ENCODE results near the gene CDC42BPA.

The CDC42BPA gene

DNA sequence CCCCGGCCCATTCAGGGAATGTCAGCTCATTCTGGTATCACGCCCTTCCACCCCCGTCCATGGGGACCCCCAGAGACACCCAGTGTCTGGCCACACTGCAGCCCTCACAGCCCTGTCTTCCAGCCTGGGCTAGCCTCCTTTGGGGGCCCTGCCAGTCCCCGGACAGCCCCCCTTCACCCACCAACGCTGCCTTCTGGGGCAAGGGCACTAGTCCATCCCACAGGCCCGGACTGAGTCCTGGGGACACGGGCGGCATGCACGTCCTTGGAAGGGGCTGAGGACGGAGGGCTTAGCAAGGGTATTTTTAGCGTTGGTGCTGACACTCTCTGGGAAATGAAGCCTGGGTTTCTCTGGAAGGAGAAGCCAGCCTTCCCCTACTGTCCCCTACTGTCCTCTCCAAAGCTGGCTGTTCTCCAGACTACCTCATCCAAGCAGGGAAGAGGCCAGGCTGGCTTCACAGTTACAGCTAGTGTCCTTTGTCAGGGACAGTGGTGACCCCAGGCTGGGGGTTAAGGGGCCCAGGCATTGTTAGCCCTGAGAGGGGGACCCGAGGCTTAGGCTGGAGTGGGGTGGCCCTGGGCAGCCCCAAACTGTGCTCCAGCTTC, 338.7 kb downstream of the CDC42BPA start:
- DNase-seq (no peak), ATAC-seq (no peak)
- H3K4me3 Mint-ChIP-seq: no peak overlapping the region
- no peaks in the 10 kb centered on the region for H3K27me3 Mint-ChIP-seq
- H3K4me1 Mint-ChIP-seq: no peaks in the 10 kb centered on the region
- H3K27ac Mint-ChIP-seq: no peak overlapping the region
- H3K9me3 Mint-ChIP-seq: no peaks in the 10 kb centered on the region

DNA sequence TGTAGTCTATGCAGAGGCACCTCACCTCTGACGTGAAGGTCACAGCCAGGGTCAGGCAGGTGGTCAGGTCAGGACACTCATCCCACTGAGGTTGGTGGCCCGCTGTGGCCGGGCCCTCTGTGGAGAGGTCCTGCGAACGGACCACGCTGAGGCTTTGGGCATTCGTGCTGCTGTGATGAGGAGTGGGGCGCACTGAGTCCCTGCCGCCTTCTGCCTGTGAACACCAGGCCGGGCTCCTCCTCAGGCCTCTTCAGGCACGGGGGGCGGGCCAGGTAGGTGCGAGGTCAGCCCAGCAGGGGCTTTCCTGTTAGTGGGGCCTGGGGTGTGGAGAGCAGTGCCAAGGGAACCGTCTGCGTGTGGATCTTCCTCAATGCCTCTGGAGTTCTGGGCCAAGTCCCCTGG, 339.2 kb downstream of the CDC42BPA start:
- Mint-ChIP-seq H3K27me3 (no peaks in the 10 kb centered on the region), H3K27ac (peak overlapping the region in 1 of 2 donors; percentile 15), H3K4me3 (no peak overlapping the region), H3K4me1 (no peaks in the 10 kb centered on the region), H3K9me3 (no peaks in the 10 kb centered on the region)
- DNase-seq (no peak), ATAC-seq (no peak)

DNA sequence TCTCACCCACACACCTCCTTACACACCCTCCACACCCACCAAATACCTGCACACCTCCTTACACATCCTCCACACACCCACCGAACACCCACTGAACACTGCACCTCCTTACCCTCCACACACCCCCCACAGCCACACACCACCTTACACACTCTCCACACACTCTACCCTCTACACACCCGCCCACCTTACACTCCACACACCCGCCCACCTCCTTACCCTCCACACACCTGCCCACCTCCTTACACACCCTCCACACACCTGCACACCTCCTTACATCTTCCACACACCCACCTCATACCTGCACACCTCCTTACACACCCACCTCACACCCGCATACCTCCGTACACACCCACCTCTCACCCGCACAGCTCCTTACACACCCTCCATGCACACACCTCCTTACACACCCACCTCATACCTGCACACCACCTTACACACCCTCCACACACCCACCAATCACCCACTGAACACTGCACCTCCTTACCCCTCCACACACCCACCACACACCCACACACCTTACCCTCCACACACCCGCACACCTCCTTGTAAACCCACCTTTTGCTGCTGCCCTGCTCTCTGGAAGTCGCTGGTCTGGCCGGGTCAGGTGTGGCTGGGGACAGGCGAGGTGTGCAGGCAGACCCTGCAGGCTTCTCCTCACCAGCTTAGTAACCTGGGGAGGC, 339.7 kb downstream of the CDC42BPA start:
- Mint-ChIP-seq H3K27me3 (no peaks in the 10 kb centered on the region), H3K4me1 (no peaks in the 10 kb centered on the region), H3K4me3 (no peak overlapping the region), H3K27ac (peak overlapping the region in 1 of 2 donors; percentile 15), H3K9me3 (no peaks in the 10 kb centered on the region)
- no peak for DNase-seq
- ATAC-seq: peak; percentile 23

DNA sequence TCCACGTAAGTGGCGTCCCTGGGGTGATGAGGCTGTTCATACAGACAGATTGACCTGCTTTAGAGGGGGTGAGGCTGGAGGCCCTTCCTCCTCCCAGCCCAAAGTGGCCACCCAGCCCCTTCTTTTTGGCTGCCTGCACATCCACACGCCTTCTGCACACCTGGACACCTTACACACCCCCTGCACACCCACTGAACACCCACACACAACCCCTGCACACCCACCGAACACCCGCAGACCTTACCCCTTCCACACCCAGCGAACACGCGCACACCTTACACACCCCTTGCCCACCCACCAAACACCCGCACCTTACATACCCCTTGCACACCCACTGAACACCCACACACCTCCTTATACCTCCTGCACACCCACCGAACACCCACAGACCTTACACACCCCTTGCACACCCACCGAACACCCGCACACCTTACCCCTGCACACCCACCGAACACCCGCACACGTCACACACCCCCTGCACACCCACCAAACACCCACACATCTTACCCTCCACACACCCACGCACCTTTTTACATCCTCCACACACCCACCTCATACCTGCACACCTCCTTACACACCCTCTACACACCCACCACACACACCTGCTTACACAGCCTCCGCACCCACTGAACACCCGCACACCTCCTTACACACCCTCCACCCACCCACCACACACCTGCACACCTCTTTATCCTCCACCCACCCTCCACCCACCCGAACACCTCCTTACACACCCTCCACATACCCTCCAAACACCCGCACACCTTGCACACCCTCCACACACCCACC, 340.5 kb downstream of the CDC42BPA start:
- peak overlapping the region in 1 of 2 donors; percentile 87 for H3K27ac Mint-ChIP-seq
- no peaks in the 10 kb centered on the region for H3K4me1 Mint-ChIP-seq
- no peaks in the 10 kb centered on the region for H3K9me3 Mint-ChIP-seq
- ATAC-seq (peak; percentile 6), DNase-seq (no peak)
- H3K4me3 Mint-ChIP-seq: no peak overlapping the region
- H3K27me3 Mint-ChIP-seq: no peaks in the 10 kb centered on the region

DNA sequence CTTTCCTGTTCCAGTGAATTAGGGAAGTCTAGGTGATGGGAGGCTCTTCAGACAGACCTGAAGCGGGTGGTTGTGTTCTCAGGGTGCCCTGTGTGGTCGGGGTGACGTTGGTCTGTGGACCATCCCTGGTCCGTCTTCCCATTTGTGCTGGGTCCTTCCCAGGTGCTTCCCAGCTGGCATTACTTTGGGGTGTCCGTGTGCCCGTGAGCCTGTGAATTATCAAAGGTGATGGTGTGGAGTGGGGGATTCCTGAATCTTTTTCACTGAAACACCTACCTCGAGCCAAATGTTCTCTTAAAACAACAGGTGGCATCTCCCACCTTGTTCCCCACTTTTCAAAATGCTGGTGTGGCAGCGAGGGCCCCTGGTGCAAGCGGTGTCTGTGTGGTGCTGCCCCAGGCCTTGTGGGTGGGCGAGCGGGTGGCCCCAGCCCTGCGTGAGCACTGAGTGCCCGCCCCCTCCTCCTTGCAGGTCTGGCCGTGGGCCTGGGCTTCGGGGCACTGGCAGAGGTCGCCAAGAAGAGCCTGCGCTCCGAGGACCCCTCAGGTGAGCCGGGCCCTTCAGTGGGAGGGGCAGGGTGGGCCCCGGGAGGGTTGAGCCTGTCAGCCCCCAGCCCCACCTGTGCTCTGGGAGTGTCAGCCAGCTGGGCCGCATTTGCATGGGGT, 341.2 kb downstream of the CDC42BPA start:
- H3K4me1 Mint-ChIP-seq: no peaks in the 10 kb centered on the region
- H3K4me3 Mint-ChIP-seq: no peak overlapping the region
- H3K27me3 Mint-ChIP-seq: no peaks in the 10 kb centered on the region
- DNase-seq (no peak), ATAC-seq (no peak)
- no peak overlapping the region for H3K27ac Mint-ChIP-seq
- peaks cover 0 to under 1% of the 10 kb centered on the region in 2 donors for H3K9me3 Mint-ChIP-seq

DNA sequence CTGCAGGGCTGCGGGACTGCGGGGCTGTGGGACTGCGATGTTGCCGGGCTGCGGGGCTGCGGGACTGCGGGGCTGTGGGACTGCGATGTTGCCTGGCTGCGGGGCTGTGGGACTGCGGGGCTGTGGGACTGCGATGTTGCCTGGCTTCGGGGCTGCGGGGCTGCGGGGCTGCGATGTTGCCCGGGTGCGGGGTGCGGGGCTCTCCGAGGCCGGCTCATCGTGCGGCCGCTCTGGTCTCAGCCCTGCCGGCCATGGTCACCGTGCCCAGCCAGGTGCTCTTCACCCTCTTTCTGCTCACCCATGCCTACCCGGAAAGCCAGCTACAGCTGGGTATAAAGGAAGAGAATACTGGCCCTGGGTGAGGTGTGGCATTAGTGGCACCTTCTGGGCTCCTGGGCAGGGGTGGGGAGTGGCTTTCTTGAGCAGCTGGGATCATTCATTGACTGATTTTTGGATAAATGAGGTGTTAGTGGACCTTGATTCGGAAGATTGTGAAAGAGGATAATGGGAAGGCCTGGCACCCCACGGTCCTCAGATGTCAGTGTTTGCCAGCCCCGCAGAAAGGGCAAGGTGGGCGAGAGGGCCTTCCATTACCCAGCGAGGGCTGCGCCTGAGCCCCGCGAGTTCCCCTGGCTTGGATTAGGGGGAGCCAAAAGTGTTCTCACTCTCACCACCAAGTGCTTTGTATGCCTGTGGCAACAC, 341.9 kb downstream of the CDC42BPA start:
- no peak for ATAC-seq
- H3K27ac Mint-ChIP-seq: no peak overlapping the region
- H3K4me1 Mint-ChIP-seq: no peaks in the 10 kb centered on the region

DNA sequence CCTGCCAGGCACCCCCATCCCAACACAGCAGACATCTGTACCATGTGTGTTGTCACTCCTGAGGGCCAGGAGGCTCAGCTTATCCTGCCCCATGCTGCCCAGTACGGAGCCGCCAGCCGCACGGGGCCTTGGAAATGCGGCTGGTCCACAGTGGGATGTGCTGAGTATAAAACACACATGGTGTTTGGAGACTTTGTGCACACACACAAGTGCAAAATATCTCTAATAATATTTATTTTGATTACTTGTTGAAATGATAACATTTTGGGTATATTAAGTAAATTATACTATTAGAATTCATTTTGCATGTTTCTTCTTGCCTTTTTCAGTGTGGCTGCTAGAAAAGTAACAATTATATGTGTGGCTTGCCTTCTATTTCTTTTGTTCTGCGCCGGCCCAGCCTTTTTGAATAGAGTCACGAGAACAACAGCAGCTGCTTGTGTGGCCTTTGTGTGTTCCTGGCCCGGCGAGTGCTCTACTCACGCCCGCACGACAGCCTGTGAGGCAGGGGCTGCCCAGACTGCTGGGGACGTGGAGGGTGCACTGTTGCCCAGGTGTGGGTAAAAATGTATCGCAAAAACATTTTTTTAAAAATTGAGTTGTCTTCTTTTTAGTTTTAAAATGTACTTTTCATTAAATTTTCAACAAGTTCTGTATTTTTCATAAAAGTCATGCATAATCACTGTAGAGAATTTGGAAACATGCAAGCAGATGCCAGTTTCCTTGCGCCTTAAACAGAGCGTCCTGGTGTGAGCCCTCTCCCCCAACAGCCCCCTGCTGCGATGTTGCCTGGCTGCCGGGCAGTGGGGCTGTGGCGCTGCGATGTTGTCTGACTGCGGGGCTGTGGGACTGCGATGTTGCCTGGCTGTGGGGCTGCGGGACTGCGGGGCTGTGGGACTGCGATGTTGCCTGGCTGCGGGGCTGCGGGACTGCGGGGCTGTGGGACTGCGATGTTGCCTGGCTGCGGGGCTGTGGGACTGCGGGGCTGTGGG, 342.7 kb downstream of the CDC42BPA start:
- Mint-ChIP-seq H3K27ac (no peak overlapping the region), H3K4me3 (no peak overlapping the region), H3K9me3 (peaks cover 7 to 8% of the 10 kb centered on the region in 2 donors), H3K4me1 (no peaks in the 10 kb centered on the region), H3K27me3 (no peaks in the 10 kb centered on the region)
- ATAC-seq (no peak), DNase-seq (no peak)

More for the DNA sequence above, 341.9 kb downstream of the CDC42BPA start:
- H3K27me3 Mint-ChIP-seq: no peaks in the 10 kb centered on the region
- H3K9me3 Mint-ChIP-seq: peaks cover 6 to 7% of the 10 kb centered on the region in 2 donors
- H3K4me3 Mint-ChIP-seq: no peak overlapping the region
- DNase-seq: no peak

DNA sequence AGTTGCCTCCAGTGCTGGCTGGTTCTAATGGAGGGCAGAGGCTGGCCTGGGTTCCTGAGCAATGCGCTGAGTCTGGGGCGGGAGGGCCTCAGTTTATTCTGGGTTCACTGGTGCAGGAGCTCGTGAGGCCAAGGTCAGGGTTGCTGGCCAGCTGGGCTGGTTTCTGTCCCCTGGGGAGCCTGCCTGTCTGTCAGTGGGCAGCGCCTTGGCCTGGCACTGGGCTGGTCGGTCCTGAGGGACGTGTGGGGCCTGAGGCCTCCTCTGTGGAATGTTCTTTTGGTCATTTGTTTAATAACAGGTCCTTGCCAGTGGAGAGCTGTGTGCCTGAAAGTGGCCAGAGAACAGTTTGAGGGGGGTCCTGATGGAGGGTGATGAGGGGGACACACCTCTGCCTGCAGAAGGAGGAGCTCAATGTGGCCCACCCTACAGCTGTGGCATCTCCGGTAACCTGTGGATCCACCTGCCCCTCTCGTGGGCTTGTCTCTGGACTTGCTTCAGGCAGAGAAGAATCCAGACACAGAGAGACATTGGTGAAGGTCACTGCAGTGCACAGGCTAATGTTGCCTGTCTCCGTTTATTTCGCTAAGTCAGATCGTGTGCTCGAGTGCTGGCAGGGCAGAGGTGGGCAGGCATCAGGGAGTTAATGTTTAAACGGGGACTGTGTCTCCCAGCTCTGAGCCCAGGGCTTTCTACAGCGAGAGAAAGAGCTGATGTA, 343.6 kb downstream of the CDC42BPA start:
- peaks cover 7 to 8% of the 10 kb centered on the region in 2 donors for H3K9me3 Mint-ChIP-seq
- ATAC-seq (no peak), DNase-seq (no peak)
- peak overlapping the region; percentile 47 to 77 for H3K27ac Mint-ChIP-seq
- no peaks in the 10 kb centered on the region for H3K4me1 Mint-ChIP-seq
- no peaks in the 10 kb centered on the region for H3K27me3 Mint-ChIP-seq
- no peak overlapping the region for H3K4me3 Mint-ChIP-seq

DNA sequence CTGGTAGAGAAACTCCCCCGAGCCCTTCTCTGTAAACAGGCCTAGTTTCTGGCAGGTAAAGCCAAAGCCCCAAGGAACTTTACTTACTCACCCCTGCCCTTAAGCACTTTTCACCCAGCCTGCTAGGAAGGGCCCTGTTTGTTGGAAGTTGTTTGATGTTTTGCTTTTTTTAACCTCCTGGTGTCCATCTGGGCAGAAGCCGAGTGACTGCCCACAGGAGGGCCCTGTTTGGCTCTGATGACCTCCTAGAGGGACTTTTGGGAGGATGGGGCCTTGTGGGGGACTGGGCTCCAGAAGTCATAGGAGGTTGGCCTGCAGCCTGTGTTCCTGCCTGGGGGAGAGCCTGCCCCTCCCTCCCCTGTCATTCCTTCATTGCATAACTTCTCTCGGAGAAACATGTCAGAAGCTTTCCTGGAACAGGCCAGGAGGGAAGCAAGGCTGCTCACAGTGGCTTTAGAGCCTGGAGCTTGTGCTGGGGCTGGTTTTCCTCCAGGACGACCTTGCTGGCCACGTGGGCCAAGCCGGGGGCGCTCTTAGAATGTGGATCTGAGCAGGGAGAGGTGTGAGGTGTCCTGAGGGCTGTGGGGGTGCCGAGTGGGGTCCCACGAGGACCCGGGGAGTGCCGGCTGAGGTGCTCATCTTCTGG, 344.3 kb downstream of the CDC42BPA start:
- no peak overlapping the region for H3K4me3 Mint-ChIP-seq
- H3K9me3 Mint-ChIP-seq: peaks cover 7 to 8% of the 10 kb centered on the region in 2 donors
- H3K27me3 Mint-ChIP-seq: no peaks in the 10 kb centered on the region
- peak overlapping the region; percentile 50 to 77 for H3K27ac Mint-ChIP-seq
- ATAC-seq (no peak), DNase-seq (no peak)
- H3K4me1 Mint-ChIP-seq: no peaks in the 10 kb centered on the region

DNA sequence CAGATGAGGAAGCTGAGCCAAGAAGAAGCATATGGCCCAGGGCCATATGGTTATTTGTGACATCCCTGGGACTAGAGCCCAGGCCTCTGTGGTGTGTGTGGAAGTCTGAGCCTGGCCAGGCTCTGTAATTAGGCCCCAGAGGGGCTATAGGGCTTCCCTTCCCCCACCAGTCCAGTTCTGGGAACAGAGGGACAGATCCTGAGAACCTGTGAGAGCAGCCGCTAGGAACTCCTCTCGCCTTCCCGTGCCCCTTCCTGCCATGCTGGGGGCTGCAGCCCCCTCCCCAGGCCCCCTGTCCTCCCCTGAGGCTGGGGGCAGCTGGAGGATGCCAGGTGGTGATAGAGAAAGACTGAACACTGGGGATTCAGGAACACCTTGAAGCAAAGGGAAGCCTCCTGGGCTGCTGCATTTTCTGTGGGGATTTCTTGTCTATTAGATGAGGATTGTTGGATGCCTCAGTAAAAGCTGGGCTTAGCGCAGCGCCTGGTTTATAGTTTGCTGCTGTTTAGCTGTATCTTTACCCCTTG, 344.9 kb downstream of the CDC42BPA start:
- H3K4me3 Mint-ChIP-seq: no peak overlapping the region
- H3K9me3 Mint-ChIP-seq: peaks cover 7 to 8% of the 10 kb centered on the region in 2 donors
- H3K27me3 Mint-ChIP-seq: no peaks in the 10 kb centered on the region
- no peak for DNase-seq
- no peak for ATAC-seq
- H3K4me1 Mint-ChIP-seq: no peaks in the 10 kb centered on the region
- peak overlapping the region; percentile 50 to 77 for H3K27ac Mint-ChIP-seq

DNA sequence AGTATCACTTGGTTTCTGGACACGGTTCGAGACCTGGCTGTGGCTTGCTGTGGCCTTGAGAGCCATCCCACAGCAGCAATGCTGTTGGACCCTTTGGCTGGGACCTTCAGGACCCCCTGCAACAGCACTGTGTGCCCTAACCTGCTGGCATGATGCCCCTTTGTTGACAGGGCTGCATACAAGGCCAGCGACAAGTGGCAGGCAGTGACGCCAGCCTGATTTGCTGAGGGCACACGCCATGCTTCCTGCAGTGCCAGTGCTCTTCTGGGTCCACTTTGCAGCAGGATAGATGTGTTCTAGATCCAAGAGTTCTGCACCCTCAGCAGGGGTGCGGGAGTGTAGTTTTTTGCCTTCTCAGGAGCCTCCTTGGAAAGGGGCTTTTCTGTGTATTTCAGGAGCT, 345.4 kb downstream of the CDC42BPA start:
- no peak for DNase-seq
- H3K4me1 Mint-ChIP-seq: no peaks in the 10 kb centered on the region
- ATAC-seq: no peak

DNA sequence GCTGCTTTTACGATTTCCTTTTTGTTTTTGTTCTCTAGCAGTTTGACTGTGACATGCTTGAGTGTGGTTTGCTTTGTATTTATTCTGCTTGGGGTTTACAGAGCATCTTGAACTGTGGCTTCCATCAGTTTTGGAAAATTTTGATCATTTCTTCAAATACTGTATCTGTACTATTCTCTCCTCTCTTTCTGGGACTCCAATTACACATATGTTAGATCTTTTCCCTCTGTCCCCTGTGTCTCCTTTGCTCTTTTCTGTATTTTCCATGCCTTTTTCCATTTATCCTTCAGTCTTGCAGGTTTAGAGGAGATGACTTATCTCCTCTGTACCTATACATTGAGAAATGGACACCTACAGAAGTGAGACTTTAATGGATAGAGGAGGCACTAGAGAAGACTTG, 346.5 kb downstream of the CDC42BPA start:
- Mint-ChIP-seq H3K4me3 (no peak overlapping the region), H3K27ac (no peak overlapping the region), H3K9me3 (peaks cover 7 to 8% of the 10 kb centered on the region in 2 donors), H3K4me1 (peaks cover 5% of the 10 kb centered on the region), H3K27me3 (no peaks in the 10 kb centered on the region)
- no peak for ATAC-seq
- no peak for DNase-seq

More for the DNA sequence above, 345.4 kb downstream of the CDC42BPA start:
- H3K27ac Mint-ChIP-seq: peak overlapping the region in 1 of 2 donors; percentile 48
- peaks cover 7 to 8% of the 10 kb centered on the region in 2 donors for H3K9me3 Mint-ChIP-seq
- H3K4me3 Mint-ChIP-seq: no peak overlapping the region
- H3K27me3 Mint-ChIP-seq: no peaks in the 10 kb centered on the region

DNA sequence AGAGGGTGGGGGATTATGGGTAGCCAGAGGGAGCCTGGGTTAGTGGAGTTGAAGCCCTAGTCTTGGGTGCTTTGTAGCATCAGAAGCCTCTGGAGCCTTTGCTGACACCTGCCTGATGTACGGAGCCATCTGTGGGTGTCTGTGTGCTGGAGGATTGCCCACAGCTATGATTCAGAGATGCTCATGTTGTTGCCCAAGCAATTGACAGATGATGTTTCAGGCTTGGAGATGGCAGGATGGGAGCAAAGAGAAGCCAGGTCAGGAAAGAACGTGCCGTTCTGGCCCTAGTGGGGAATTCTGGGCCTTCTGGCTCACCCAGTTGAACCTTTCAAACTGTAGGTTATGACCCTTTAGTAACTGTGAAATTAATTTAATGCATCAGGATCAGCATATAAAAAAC, 350.6 kb downstream of the CDC42BPA start:
- ATAC-seq (no peak), DNase-seq (no peak)
- Mint-ChIP-seq H3K9me3 (peaks cover 7 to 8% of the 10 kb centered on the region in 2 donors), H3K4me3 (no peak overlapping the region), H3K27me3 (no peaks in the 10 kb centered on the region), H3K27ac (no peak overlapping the region), H3K4me1 (peaks cover 16% of the 10 kb centered on the region)

Data from stimulated activated naive CD8-positive, alpha-beta T cell treated with anti-CD3 and anti-CD28 coated beads, Interleukin-15, amount 100 ng/mL, for 72 hours (primary cell).